ENCODE data around the gene TTC1. TPM values are rescaled to one million over a fixed set of nuclear protein-coding genes. Genes with fewer than 3 reads are reported as not detected.

The TTC1 gene
- total and polyA plus RNA-seq, 9 of the 15 experiments (the other 6 are each of a cell fraction or from before 2014, with no cell fraction given): 51.9 to 173 (median 87.7) TPM

- ChIA-PET CTCF (ENCODE audit: low intra/inter-chr PET ratio) (no interaction called here), POLR2A (interaction anchor here (0.6 to 1.1 kb wide), 3 partner anchors 9 to 187 kb away, joined by 3 to 4 read pairs (median 3); no protein-coding TSS in a partner anchor)
- Histone ChIP-seq H3K79me2 (ENCODE audit: control insufficient read depth, insufficient read depth, low read length) (no peaks in the 10 kb centered on the region), H3K4me3 (no peak overlapping the region), H3K27ac (ENCODE audit: extremely low read depth, low read depth, low read length) (no peak overlapping the region), H3K4me2 (ENCODE audit: insufficient read depth, low read length) (no peak overlapping the region), H3K9me1 (ENCODE audit: control insufficient read depth, insufficient read depth, low read length) (no peaks in the 10 kb centered on the region), H3K9ac (ENCODE audit: insufficient read depth in 1 of 2, low read depth in 2 of 2, low read length in 2 of 2) (no peak overlapping the region), H3K27me3 (ENCODE audit: control insufficient read depth in 2 of 2, insufficient read depth in 2 of 2, low read length in 2 of 2) (no peaks in the 10 kb centered on the region), H2AFZ (ENCODE audit: low read depth, low read length) (no peak overlapping the region), H4K20me1 (replicated peaks; ENCODE audit: control insufficient read depth, insufficient read depth, low read length) (no peaks in the 10 kb centered on the region), H3K9me3 (replicated peaks; ENCODE audit: control insufficient read depth, insufficient read depth, low read depth, low read length) (no peaks in the 10 kb centered on the region), H3K4me1 (replicated peaks in 1 of 2; ENCODE audit: control insufficient read depth in 2 of 2, insufficient read depth in 2 of 2, low read length in 2 of 2) (no peaks in the 10 kb centered on the region), H3K36me3 (ENCODE audit: control insufficient read depth, insufficient read depth, low read length) (peaks cover 61% of the 10 kb centered on the region)
- intact Hi-C loops (cut with micrococcal nuclease): no loop called here
- WGBS (ENCODE audit: insufficient coverage, low coverage, missing lambda C conversion rate): 50% methylated on average over 2 of the region's 2 CpGs
- no peak for FAIRE-seq
- ATAC-seq: no peak
- in situ Hi-C loops (cut with MboI): no loop called here
- no peak for DNase-seq (ENCODE audit: extremely low read depth in 1 of 4, low spot score in 3 of 4)
- no TSS peak for BruUV-seq (replicated peaks)
- peak; percentile 80 for TF ChIP-seq ATF3 (IDR thresholded peaks at IDR 0.05)
- TF ChIP-seq ATF3 (CRISPR knock-in tag; conservative IDR thresholded peaks at IDR 0.05): no peak
- no peak for TF ChIP-seq MNT (conservative IDR thresholded peaks at IDR 0.05)
- peak; percentile 11; the same call in 1 of the 2 replicates for TF ChIP-seq ARID1B (IDR thresholded peaks at IDR 0.05)
- TF ChIP-seq CTCF (IDR thresholded peaks at IDR 0.05 in 2 of 3, conservative IDR thresholded peaks at IDR 0.05 in 1 of 3; ENCODE audit: insufficient read depth in 2 of 3, low read depth in 1 of 3, low read length in 3 of 3): no peak
- peak; percentile 25; the same call in 1 of the 2 replicates for TF ChIP-seq JUND (IDR thresholded peaks at IDR 0.05; ENCODE audit: borderline replicate concordance, low read depth, low read length)
- peak; percentile 56; the same call in 2 of the 3 replicates for TF ChIP-seq JUND (tag; IDR thresholded peaks at IDR 0.05; ENCODE audit: borderline replicate concordance, low read depth, low read length)
- TF ChIP-seq BHLHE40 (IDR thresholded peaks at IDR 0.05; ENCODE audit: low read length): no peak
- no peak for TF ChIP-seq HDAC3 (IDR thresholded peaks at IDR 0.05; ENCODE audit: borderline replicate concordance, partially characterized antibody)
- no peak for TF ChIP-seq SNIP1 (IDR thresholded peaks at IDR 0.05; ENCODE audit: low read depth)
- no peak for TF ChIP-seq BDP1 (IDR thresholded peaks at IDR 0.05; ENCODE audit: insufficient read depth, insufficient read length)
- no peak for TF ChIP-seq KAT8 (IDR thresholded peaks at IDR 0.05; ENCODE audit: low read depth)
- TF ChIP-seq ZKSCAN1 (IDR thresholded peaks at IDR 0.05; ENCODE audit: low read depth, low read length): no peak
- no peak for TF ChIP-seq BRF1 (IDR thresholded peaks at IDR 0.05; ENCODE audit: borderline replicate concordance, extremely low read depth, insufficient read length)
- no peak for TF ChIP-seq NFXL1 (CRISPR knock-in tag; IDR thresholded peaks at IDR 0.05)
- TF ChIP-seq HMBOX1 (IDR thresholded peaks at IDR 0.05): no peak
- no peak for TF ChIP-seq CEBPG (CRISPR knock-in tag; IDR thresholded peaks at IDR 0.05)
- peak in 1 of 2 experiments; percentile 91; a peak in 3 of 4 replicates for TF ChIP-seq CEBPG (tag; conservative IDR thresholded peaks at IDR 0.05 in 1 of 2, IDR thresholded peaks at IDR 0.05 in 1 of 2)
Measured at GRCh38 chr5:160039810-160040470, 31.0 kb downstream of the TTC1 start.

Measured in K562 (cell line).